Measurements from ENCODE around the gene HMX1. TPM values are rescaled to one million over a fixed set of nuclear protein-coding genes. Genes with fewer than 3 reads are reported as not detected.

HMX1 gene
- total RNA-seq, 2 experiments from 2014 or later, result not detected

DNA sequence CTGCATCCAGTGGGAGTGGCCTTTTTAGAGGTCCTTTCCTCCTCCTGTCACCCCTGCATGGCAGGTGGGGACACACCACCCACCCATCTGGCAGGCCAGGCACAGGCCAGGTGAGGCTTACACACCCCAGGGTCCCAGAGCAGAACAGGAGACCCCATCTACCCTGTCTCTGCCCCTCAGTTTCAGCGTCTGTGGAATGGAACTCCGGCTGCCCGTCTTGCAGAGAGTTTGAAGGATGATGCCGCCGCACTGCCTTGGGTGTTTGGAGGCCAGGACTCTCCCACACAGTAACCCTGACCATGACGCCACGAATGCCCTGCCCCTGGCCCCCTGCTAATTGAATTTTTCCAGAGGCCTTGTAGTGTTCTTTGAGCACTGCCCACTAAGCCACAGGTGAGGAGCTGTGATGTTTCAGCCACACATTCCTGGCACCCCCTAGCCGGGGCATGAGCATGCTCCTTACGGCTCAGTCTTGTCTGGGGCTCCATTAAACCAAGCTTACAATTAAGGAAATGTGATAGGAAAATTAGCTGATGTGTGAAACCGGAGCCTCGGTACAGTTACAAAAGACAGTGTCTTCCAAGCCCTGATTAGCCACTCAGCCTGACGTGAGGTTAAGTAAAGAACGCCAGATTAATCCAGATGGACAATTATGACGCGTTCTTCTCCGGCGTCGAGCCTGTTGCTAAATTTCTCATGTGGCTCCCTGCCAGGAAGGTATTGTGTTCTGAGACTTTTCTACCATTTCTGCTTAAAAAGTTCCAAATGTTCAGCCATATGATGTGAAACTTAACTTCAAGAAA, 39.3 kb downstream of the HMX1 start:
- Histone ChIP-seq H3K4me3 (ENCODE audit: low read depth, low read length, poor library complexity, severe bottlenecking) (no peak overlapping the region), H3K9me2 (ENCODE audit: insufficient read depth, low read length) (no peaks in the 10 kb centered on the region), H3K4me1 (ENCODE audit: insufficient read depth, low read length, poor library complexity, severe bottlenecking) (no peaks in the 10 kb centered on the region), H3K79me2 (ENCODE audit: insufficient read depth, low read depth, low read length) (no peaks in the 10 kb centered on the region), H3K36me3 (ENCODE audit: insufficient read depth, low read length) (no peaks in the 10 kb centered on the region), H4K20me1 (ENCODE audit: insufficient read depth, low read length) (no peaks in the 10 kb centered on the region), H3K27ac (ENCODE audit: low read depth, low read length, poor library complexity, severe bottlenecking) (no peak overlapping the region), H2AFZ (ENCODE audit: low read length) (no peak overlapping the region), H3K9me3 (ENCODE audit: low read length) (no peaks in the 10 kb centered on the region), H3K4me2 (ENCODE audit: low read length) (no peak overlapping the region)
- BruUV-seq (replicated peaks), result no TSS peak
- no peak for DNase-seq (ENCODE audit: low spot score)
- ChIA-PET CTCF (ENCODE audit: unreplicated experiment) (no interaction called here), POLR2A (no interaction called here)
- TF ChIP-seq, protein P1, sequence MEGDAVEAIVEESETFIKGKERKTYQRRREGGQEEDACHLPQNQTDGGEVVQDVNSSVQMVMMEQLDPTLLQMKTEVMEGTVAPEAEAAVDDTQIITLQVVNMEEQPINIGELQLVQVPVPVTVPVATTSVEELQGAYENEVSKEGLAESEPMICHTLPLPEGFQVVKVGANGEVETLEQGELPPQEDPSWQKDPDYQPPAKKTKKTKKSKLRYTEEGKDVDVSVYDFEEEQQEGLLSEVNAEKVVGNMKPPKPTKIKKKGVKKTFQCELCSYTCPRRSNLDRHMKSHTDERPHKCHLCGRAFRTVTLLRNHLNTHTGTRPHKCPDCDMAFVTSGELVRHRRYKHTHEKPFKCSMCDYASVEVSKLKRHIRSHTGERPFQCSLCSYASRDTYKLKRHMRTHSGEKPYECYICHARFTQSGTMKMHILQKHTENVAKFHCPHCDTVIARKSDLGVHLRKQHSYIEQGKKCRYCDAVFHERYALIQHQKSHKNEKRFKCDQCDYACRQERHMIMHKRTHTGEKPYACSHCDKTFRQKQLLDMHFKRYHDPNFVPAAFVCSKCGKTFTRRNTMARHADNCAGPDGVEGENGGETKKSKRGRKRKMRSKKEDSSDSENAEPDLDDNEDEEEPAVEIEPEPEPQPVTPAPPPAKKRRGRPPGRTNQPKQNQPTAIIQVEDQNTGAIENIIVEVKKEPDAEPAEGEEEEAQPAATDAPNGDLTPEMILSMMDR (conservative IDR thresholded peaks at IDR 0.05; ENCODE audit: low read length), result no peak
- no peak for TF ChIP-seq EZH2phosphoT487 (IDR thresholded peaks at IDR 0.05; ENCODE audit: borderline replicate concordance, low read depth, low read length)
- intact Hi-C loops (cut with micrococcal nuclease; ENCODE audit: unreplicated experiment), result no loop called here

DNA sequence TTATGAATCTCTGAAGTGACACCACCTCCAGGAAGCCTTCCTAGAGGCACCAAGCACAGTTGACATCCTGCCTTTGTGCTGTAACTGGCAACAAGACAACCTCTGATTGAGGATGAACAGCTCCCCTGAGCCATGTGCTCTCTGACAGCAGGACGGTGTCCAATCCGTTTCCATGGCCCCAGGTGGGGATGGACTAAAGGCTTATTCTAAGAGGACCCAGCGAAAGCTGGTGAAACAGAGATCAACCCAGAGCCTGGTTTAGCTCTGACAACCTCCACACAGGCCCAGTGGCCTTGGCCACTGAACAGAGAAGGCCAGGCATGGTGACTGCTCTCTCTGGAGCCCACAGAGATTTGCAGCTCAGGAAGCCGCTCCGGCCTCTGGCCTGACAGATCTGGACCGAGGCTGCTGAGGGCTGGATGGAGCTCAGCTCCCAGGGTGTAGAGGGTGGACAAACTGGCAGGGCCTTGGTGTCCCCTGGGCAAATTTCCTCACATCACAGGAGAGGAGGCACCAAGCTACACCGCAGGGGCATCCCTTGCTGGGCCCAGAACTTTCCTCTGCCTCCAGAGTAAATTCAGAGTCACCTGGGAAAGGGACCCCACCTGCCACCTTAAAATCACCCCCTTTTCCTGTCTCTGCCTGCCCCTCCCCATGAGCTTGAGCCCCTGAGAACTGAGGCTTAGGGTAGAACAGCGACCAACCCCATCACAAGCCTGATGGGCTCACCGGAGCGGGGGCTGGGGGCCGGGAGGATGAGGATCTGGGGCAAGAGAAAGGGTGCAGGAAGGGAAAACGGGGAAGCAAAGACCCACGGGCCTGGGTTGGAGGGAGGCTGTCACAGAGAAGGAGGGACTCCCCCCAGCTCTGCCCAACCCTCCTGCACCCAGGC, 40.2 kb downstream of the HMX1 start:
- DNase-seq (ENCODE audit: low spot score), result no peak
- Histone ChIP-seq H3K79me2 (ENCODE audit: insufficient read depth, low read depth, low read length) (no peaks in the 10 kb centered on the region), H3K4me2 (ENCODE audit: low read length) (no peak overlapping the region), H3K4me1 (ENCODE audit: insufficient read depth, low read length, poor library complexity, severe bottlenecking) (no peaks in the 10 kb centered on the region), H3K27ac (ENCODE audit: low read depth, low read length, poor library complexity, severe bottlenecking) (no peak overlapping the region), H3K9me2 (ENCODE audit: insufficient read depth, low read length) (no peaks in the 10 kb centered on the region), H4K20me1 (ENCODE audit: insufficient read depth, low read length) (no peaks in the 10 kb centered on the region), H3K9me3 (ENCODE audit: low read length) (no peaks in the 10 kb centered on the region), H3K36me3 (ENCODE audit: insufficient read depth, low read length) (no peaks in the 10 kb centered on the region), H3K4me3 (ENCODE audit: low read depth, low read length, poor library complexity, severe bottlenecking) (no peak overlapping the region), H2AFZ (ENCODE audit: low read length) (no peak overlapping the region)
- CTCF ChIA-PET (ENCODE audit: unreplicated experiment), result no interaction called here
- POLR2A ChIA-PET, result no interaction called here
- TF ChIP-seq EZH2phosphoT487 (IDR thresholded peaks at IDR 0.05; ENCODE audit: borderline replicate concordance, low read depth, low read length), result no peak
- TF ChIP-seq, protein P1 (conservative IDR thresholded peaks at IDR 0.05; ENCODE audit: low read length), result no peak
- BruUV-seq (replicated peaks), result no TSS peak
- intact Hi-C loops (cut with micrococcal nuclease; ENCODE audit: unreplicated experiment), result no loop called here
